Measurements from ENCODE around the gene SHQ1.

SHQ1 gene

GRCh38 chr3:72803573-72803972 is 44.7 kb downstream of the SHQ1 start:
- Mint-ChIP-seq H3K36me3 (ENCODE audit: low read depth) (peaks cover 8% of the 10 kb centered on the region), H3K4me1 (peaks cover 8% of the 10 kb centered on the region), H3K27me3 (ENCODE audit: low read depth) (no peaks in the 10 kb centered on the region)

GRCh38 chr3:72802001-72802400 is 46.2 kb downstream of the SHQ1 start:
- H3K36me3 Mint-ChIP-seq (ENCODE audit: low read depth) = peaks cover 12% of the 10 kb centered on the region
- no peak for TF ChIP-seq CTCF (IDR thresholded peaks at IDR 0.05; ENCODE audit: unreplicated experiment in 3 of 3)
- no peak overlapping the region for H3K4me3 Mint-ChIP-seq
- peaks cover 19% of the 10 kb centered on the region for H3K4me1 Mint-ChIP-seq
- no peaks in the 10 kb centered on the region for H3K9me3 Mint-ChIP-seq
- no peaks in the 10 kb centered on the region for H3K27me3 Mint-ChIP-seq (ENCODE audit: low read depth)
- no peak overlapping the region for H3K27ac Mint-ChIP-seq

More at GRCh38 chr3:72803573-72803972, 44.7 kb downstream of the SHQ1 start:
- no peak overlapping the region for H3K4me3 Mint-ChIP-seq
- TF ChIP-seq CTCF (IDR thresholded peaks at IDR 0.05; ENCODE audit: unreplicated experiment in 3 of 3) = no peak
- H3K27ac Mint-ChIP-seq = no peak overlapping the region
- H3K9me3 Mint-ChIP-seq = no peaks in the 10 kb centered on the region

GRCh38 chr3:72800869-72801268 is 47.4 kb downstream of the SHQ1 start:
- Mint-ChIP-seq H3K4me1 (peaks cover 11% of the 10 kb centered on the region), H3K4me3 (no peak overlapping the region), H3K27ac (no peak overlapping the region), H3K36me3 (ENCODE audit: low read depth) (peaks cover 17% of the 10 kb centered on the region), H3K9me3 (no peaks in the 10 kb centered on the region), H3K27me3 (ENCODE audit: low read depth) (no peaks in the 10 kb centered on the region)
- TF ChIP-seq CTCF (IDR thresholded peaks at IDR 0.05; ENCODE audit: unreplicated experiment in 3 of 3) = no peak

GRCh38 chr3:72798552-72799195 is 49.6 kb downstream of the SHQ1 start:
- Mint-ChIP-seq H3K9me3 (no peaks in the 10 kb centered on the region), H3K4me3 (no peak overlapping the region), H3K27me3 (ENCODE audit: low read depth) (no peaks in the 10 kb centered on the region), H3K4me1 (peaks cover 11% of the 10 kb centered on the region), H3K36me3 (ENCODE audit: low read depth) (peaks cover 21% of the 10 kb centered on the region), H3K27ac (no peak overlapping the region)
- TF ChIP-seq CTCF (IDR thresholded peaks at IDR 0.05; ENCODE audit: unreplicated experiment in 3 of 3) = no peak

GRCh38 chr3:72797773-72798543 is 50.3 kb downstream of the SHQ1 start:
- H3K9me3 Mint-ChIP-seq = no peaks in the 10 kb centered on the region

More at GRCh38 chr3:72797773-72798543, 50.3 kb downstream of the SHQ1 start:
- Mint-ChIP-seq H3K27me3 (ENCODE audit: low read depth) (no peaks in the 10 kb centered on the region), H3K27ac (no peak overlapping the region), H3K4me1 (peaks cover 11% of the 10 kb centered on the region), H3K4me3 (no peak overlapping the region), H3K36me3 (ENCODE audit: low read depth) (peaks cover 21% of the 10 kb centered on the region)
- no peak for TF ChIP-seq CTCF (IDR thresholded peaks at IDR 0.05; ENCODE audit: unreplicated experiment in 3 of 3)
